Lung (tissue), 12 donors: ENCODE measurements around the gene RAD50. TPM values are rescaled to one million over a fixed set of nuclear protein-coding genes. Genes with fewer than 3 reads are reported as not detected.
"Not testable (repeated sequence)": the region's sequence is repeated elsewhere in the genome, so short reads cannot be mapped to it uniquely, and the experiment has no call there.

Experiments used
- ATAC-seq: fragments of 200-7000 bp; cut with Tn5 transposase; one replicate; pipeline ENCODE4 v1.9.1; 2020; ENCODE audit warnings: moderate number of reproducible peaks; ENCODE audit not compliant: insufficient read depth, low FRiP score
- DNase-seq, 3 donors: peaks; one replicate each; pipeline ENCODE4 v3.0.0-alpha.2; 2013 to 2017
- H3K27ac ChIP-seq, 2 donors: one replicate each; pipeline ENCODE4 v1.5.1; 2013; ENCODE audit warnings: mild to moderate bottlenecking in 2 of 2, moderate library complexity in 2 of 2, control low read depth in 1 of 2, inconsistent platforms in 1 of 2, low read depth in 1 of 2, low read length in 1 of 2
- H3K27me3 ChIP-seq, 3 donors: one replicate each; pipeline ENCODE4 v1.5.1; 2013; ENCODE audit warnings: low read length in 2 of 3; ENCODE audit not compliant: control insufficient read depth in 3 of 3, insufficient read depth in 3 of 3
- H3K36me3 ChIP-seq, 4 donors: one replicate each; pipeline ENCODE4 v1.5.1; 2013; ENCODE audit warnings: low read length in 4 of 4, mild to moderate bottlenecking in 1 of 4, moderate library complexity in 1 of 4; ENCODE audit not compliant: control insufficient read depth in 4 of 4, insufficient read depth in 4 of 4
- H3K4me1 ChIP-seq, 5 donors: one replicate each; pipeline ENCODE4 v1.5.1; 2013; ENCODE audit warnings: low read length in 5 of 5, mild to moderate bottlenecking in 2 of 5, moderate library complexity in 1 of 5; ENCODE audit not compliant: control insufficient read depth in 5 of 5, insufficient read depth in 5 of 5
- H3K4me3 ChIP-seq: one replicate; pipeline ENCODE4 v1.5.1; 2013; ENCODE audit warnings: mild to moderate bottlenecking, control low read depth, moderate library complexity
- H3K9ac ChIP-seq, 2 donors: one replicate each; pipeline ENCODE4 v1.5.1; 2013; ENCODE audit warnings: low read length in 2 of 2, control low read depth in 1 of 2; ENCODE audit not compliant: insufficient read depth in 1 of 2
- H3K9me3 ChIP-seq, 4 donors: one replicate each; pipeline ENCODE4 v1.5.1; 2013; ENCODE audit warnings: low read length in 3 of 4, mild to moderate bottlenecking in 1 of 4, moderate library complexity in 1 of 4; ENCODE audit not compliant: control insufficient read depth in 4 of 4, insufficient read depth in 3 of 4
- CTCF ChIP-seq: IDR thresholded peaks from 2 replicates; pipeline ENCODE4 v1.5.1; 2012; ENCODE audit warnings: mild to moderate bottlenecking; ENCODE audit errors: control extremely low read depth, extremely low read depth
- WGBS, 2 donors: extraction: QIAGEN DNeasy Blood & Tissue Kit; methylation state at CpG; one replicate each; pipeline ENCODE4 v1.1.7; 2013; 5-methylcytosine and 5-hydroxymethylcytosine counted together
- polyA plus RNA-seq, 2 donors: library from polyadenylated mRNA; stranded (reverse); fragments of 200-250 nt; gene quantifications; one replicate each; pipeline ENCODE4 v1.2.1, GENCODE V29; 2013
- total RNA-seq, 2 donors: library from RNA; depleted of rRNA in 1 of 2; stranded (reverse); fragments of >200 nt in 1 of 2; gene quantifications; one replicate each; pipeline ENCODE4 v1.2.1, GENCODE V29; 2014 to 2021
- donor health status: control.
- donor health status: control.
- donor health status: Bipolar disorder and iron deficiency.
- donor health status: healthy.
- donor health status: DM: yes; HTN: yes; CAD: no.

RAD50 gene
- total and polyA plus RNA-seq, 4 donors, result 8.2 to 46.7 (median 18.8) TPM

GRCh38 chr5:132546108-132546507, 10.7 kb upstream of the RAD50 start:
- WGBS, 2 donors, result 89 to 92% methylated on average over 2 of the region's 2 CpGs
- Histone ChIP-seq H3K27me3 (peaks cover 0 to under 1% (median 0%) of the 10 kb centered on the region in 3 donors), H3K9me3 (no peaks in the 10 kb centered on the region), H3K4me3 (no peak overlapping the region), H3K27ac (no peak overlapping the region), H3K36me3 (no peaks in the 10 kb centered on the region), H3K4me1 (no peaks in the 10 kb centered on the region), H3K9ac (no peak overlapping the region)
- no peak for DNase-seq
- ATAC-seq, result no peak
- no peak for TF ChIP-seq CTCF

DNA sequence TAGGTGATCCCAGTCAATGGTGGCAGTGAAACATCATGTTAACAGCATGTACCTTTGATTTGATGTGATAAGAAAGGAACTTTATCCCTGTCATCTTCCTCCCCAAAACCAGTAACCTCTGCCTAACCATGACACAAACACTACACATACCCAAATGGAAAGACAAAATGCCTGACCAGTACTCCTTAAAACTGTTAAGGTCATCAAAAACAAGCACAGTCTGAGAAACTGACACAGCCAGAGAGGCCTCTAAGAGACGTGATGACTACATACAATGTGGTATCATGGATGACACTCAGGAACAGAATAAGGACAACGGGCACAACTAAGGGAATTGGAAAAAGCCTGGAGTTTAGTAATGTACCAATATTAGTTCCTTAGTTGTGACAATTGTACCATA, 9.5 kb upstream of the RAD50 start:
- Histone ChIP-seq H3K9me3 (no peaks in the 10 kb centered on the region), H3K27ac (no peak overlapping the region), H3K4me3 (no peak overlapping the region), H3K36me3 (no peaks in the 10 kb centered on the region), H3K9ac (no peak overlapping the region), H3K27me3 (peaks cover 0 to 4% (median 0%) of the 10 kb centered on the region in 3 donors), H3K4me1 (no peaks in the 10 kb centered on the region)
- ATAC-seq (no peak), DNase-seq (no peak)
- no peak for TF ChIP-seq CTCF
- 88 to 95% methylated on average over 2 of the region's 2 CpGs for WGBS, 2 donors

DNA sequence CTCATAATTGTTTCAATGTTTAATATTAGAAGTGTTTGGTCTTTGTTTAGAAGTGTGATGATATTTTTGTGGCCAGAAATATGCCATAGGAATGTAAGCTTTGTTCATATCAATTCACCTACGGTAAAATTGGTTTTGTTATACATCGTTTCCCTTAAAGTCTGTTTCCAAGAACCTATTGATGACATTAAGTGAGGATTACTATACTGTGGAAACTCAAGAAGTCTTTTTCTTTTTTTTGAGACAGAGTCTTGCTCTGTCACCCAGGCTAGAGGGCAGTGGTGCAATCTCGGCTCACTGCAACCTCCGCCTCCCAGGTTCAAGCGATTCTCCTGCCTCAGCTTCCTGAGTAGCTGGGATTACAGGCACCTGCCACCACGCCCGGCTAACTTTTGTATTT, 7.9 kb upstream of the RAD50 start:
- WGBS, 2 donors, result 93 to 94% methylated on average over 5 to 7 of the region's 7 CpGs
- DNase-seq, result not testable (repeated sequence)

GRCh38 chr5:132549576-132549975, 7.2 kb upstream of the RAD50 start:
- 82 to 95% methylated on average over 2 of the region's 2 CpGs for WGBS, 2 donors
- no peak overlapping the region for H3K4me3 ChIP-seq
- ATAC-seq (no peak), DNase-seq (no peak)
- no peak overlapping the region for H3K9ac ChIP-seq
- no peak for TF ChIP-seq CTCF
- H3K9me3 ChIP-seq, result no peaks in the 10 kb centered on the region
- H3K27me3 ChIP-seq, result peaks cover 0 to 4% (median 0%) of the 10 kb centered on the region in 3 donors
- H3K4me1 ChIP-seq, result no peaks in the 10 kb centered on the region
- no peak overlapping the region for H3K27ac ChIP-seq
- no peaks in the 10 kb centered on the region for H3K36me3 ChIP-seq

More for the DNA sequence above, 7.9 kb upstream of the RAD50 start:
- H3K27ac ChIP-seq, H3K9ac ChIP-seq, ATAC-seq, H3K4me3 ChIP-seq, H3K4me1 ChIP-seq, H3K9me3 ChIP-seq, H3K27me3 ChIP-seq, H3K36me3 ChIP-seq: not testable (repeated sequence)
